Ovary (tissue), 3 donors: Measurements from ENCODE around the gene WNT6.

Experiments used
- EP300 ChIP-seq: sonication (generic); formaldehyde crosslinking; IDR thresholded peaks from one replicate; pipeline ENCODE4 v1.6.1; 2017; ENCODE audit warnings: antibody characterized with exemption
- TF ChIP-seq, protein P1 (sequence below), 3 donors: fragments of 450-650 bp in 2 of 3; fragments of 200-600 bp in 1 of 3; IDR thresholded peaks; one replicate each; pipeline versions ENCODE4 v1.5.1 to v1.8.0; 2016 to 2022; ENCODE audit warnings: antibody characterized with exemption in 3 of 3, mild to moderate bottlenecking in 1 of 3
- donor health status: DM: no; HTN: no; CAD: no.

GRCh38 chr2:218875692-218876246 lies 16.2 kb downstream of the WNT6 start:
- no peak for TF ChIP-seq EP300
- TF ChIP-seq, protein P1, sequence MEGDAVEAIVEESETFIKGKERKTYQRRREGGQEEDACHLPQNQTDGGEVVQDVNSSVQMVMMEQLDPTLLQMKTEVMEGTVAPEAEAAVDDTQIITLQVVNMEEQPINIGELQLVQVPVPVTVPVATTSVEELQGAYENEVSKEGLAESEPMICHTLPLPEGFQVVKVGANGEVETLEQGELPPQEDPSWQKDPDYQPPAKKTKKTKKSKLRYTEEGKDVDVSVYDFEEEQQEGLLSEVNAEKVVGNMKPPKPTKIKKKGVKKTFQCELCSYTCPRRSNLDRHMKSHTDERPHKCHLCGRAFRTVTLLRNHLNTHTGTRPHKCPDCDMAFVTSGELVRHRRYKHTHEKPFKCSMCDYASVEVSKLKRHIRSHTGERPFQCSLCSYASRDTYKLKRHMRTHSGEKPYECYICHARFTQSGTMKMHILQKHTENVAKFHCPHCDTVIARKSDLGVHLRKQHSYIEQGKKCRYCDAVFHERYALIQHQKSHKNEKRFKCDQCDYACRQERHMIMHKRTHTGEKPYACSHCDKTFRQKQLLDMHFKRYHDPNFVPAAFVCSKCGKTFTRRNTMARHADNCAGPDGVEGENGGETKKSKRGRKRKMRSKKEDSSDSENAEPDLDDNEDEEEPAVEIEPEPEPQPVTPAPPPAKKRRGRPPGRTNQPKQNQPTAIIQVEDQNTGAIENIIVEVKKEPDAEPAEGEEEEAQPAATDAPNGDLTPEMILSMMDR (IDR thresholded peaks at IDR 0.05), result no peak
